HEK293 (cell line): Measurements from ENCODE around the gene TRIM7.

Experiments
- CTCF ChIP-seq: fragments of 450-650 bp; formaldehyde crosslinking; IDR thresholded peaks from 2 replicates; pipeline ENCODE4 v1.5.1; 2016; ENCODE audit warnings: missing biosample characterization, missing genetic modification characterization
- HIC1 ChIP-seq: fragments of 450-650 bp; formaldehyde crosslinking; IDR thresholded peaks from 2 replicates; pipeline ENCODE4 v1.5.1; 2016; ENCODE audit warnings: missing biosample characterization, missing genetic modification characterization
- KLF10 ChIP-seq: fragments of 450-650 bp; IDR thresholded peaks from 2 replicates; pipeline ENCODE4 v1.5.1; 2018; ENCODE audit warnings: missing biosample characterization, mild to moderate bottlenecking, missing genetic modification characterization
- KLF7 ChIP-seq: fragments of 450-650 bp; formaldehyde crosslinking; IDR thresholded peaks from 2 replicates; pipeline ENCODE4 v1.5.1; 2016; ENCODE audit warnings: missing biosample characterization, missing genetic modification characterization, borderline replicate concordance
- PATZ1 ChIP-seq: fragments of 450-650 bp; formaldehyde crosslinking; IDR thresholded peaks from 2 replicates; pipeline ENCODE4 v1.5.1; 2016; ENCODE audit warnings: missing biosample characterization, missing genetic modification characterization
- PRDM1 ChIP-seq: fragments of 450-650 bp; formaldehyde crosslinking; IDR thresholded peaks from 2 replicates; pipeline ENCODE4; 2016; ENCODE audit warnings: missing biosample characterization, missing genetic modification characterization
- PRDM4 ChIP-seq: fragments of 450-650 bp; formaldehyde crosslinking; IDR thresholded peaks from 2 replicates; pipeline ENCODE4 v1.5.1; 2017; ENCODE audit warnings: missing biosample characterization, missing genetic modification characterization
- REPIN1 ChIP-seq: fragments of 450-650 bp; formaldehyde crosslinking; IDR thresholded peaks from 2 replicates; pipeline ENCODE4 v1.5.1; 2017; ENCODE audit warnings: missing biosample characterization, missing genetic modification characterization, low read depth
- SALL2 ChIP-seq: fragments of 450-650 bp; formaldehyde crosslinking; IDR thresholded peaks from 2 replicates; pipeline ENCODE4 v1.5.0; 2017; ENCODE audit warnings: missing biosample characterization, mild to moderate bottlenecking, missing genetic modification characterization, borderline replicate concordance
- ZBTB20 ChIP-seq: fragments of 450-650 bp; formaldehyde crosslinking; IDR thresholded peaks from 2 replicates; pipeline ENCODE4 v1.5.1; 2016; ENCODE audit warnings: missing biosample characterization, missing genetic modification characterization
- ZBTB8A ChIP-seq: fragments of 450-650 bp; formaldehyde crosslinking; IDR thresholded peaks from 2 replicates; pipeline ENCODE4 v1.5.1; 2016; ENCODE audit warnings: missing biosample characterization, missing genetic modification characterization
- ZEB2 ChIP-seq: fragments of 450-650 bp; formaldehyde crosslinking; IDR thresholded peaks from 2 replicates; pipeline ENCODE4 v1.5.1; 2016; ENCODE audit warnings: missing biosample characterization, missing genetic modification characterization
- ZFP37 ChIP-seq: fragments of 450-650 bp; formaldehyde crosslinking; IDR thresholded peaks from 2 replicates; pipeline ENCODE4 v1.5.1; 2016; ENCODE audit warnings: missing biosample characterization, missing genetic modification characterization
- ZFP41 ChIP-seq: fragments of 450-650 bp; formaldehyde crosslinking; IDR thresholded peaks from 2 replicates; pipeline ENCODE4 v1.5.1; 2016; ENCODE audit warnings: missing biosample characterization, missing genetic modification characterization, borderline replicate concordance
- ZFP69B ChIP-seq: fragments of 450-650 bp; formaldehyde crosslinking; IDR thresholded peaks from 2 replicates; pipeline ENCODE4 v1.5.1; 2016; ENCODE audit warnings: missing biosample characterization, missing genetic modification characterization
- ZNF155 ChIP-seq: fragments of 450-650 bp; formaldehyde crosslinking; IDR thresholded peaks from 2 replicates; pipeline ENCODE4 v1.5.1; 2016; ENCODE audit warnings: missing biosample characterization, missing genetic modification characterization
- ZNF174 ChIP-seq: fragments of 450-650 bp; formaldehyde crosslinking; IDR thresholded peaks from 2 replicates; pipeline ENCODE4 v1.5.0; 2017; ENCODE audit warnings: missing biosample characterization, mild to moderate bottlenecking, missing genetic modification characterization
- ZNF18 ChIP-seq: fragments of 450-650 bp; formaldehyde crosslinking; IDR thresholded peaks from 2 replicates; pipeline ENCODE4 v1.5.1; 2016; ENCODE audit warnings: missing biosample characterization, missing genetic modification characterization
- ZNF19 ChIP-seq: fragments of 450-650 bp; formaldehyde crosslinking; IDR thresholded peaks from 2 replicates; pipeline ENCODE4; 2016; ENCODE audit warnings: missing biosample characterization, missing genetic modification characterization, low read depth
- ZNF248 ChIP-seq: fragments of 450-650 bp; formaldehyde crosslinking; IDR thresholded peaks from 2 replicates; pipeline ENCODE4 v1.5.1; 2017; ENCODE audit warnings: missing biosample characterization, missing genetic modification characterization
- ZNF324 ChIP-seq: fragments of 450-650 bp; formaldehyde crosslinking; IDR thresholded peaks from 2 replicates; pipeline ENCODE4 v1.5.1; 2016; ENCODE audit warnings: missing biosample characterization, missing genetic modification characterization
- ZNF362 ChIP-seq: fragments of 450-650 bp; formaldehyde crosslinking; IDR thresholded peaks from 2 replicates; pipeline ENCODE4 v1.5.1; 2016; ENCODE audit warnings: missing biosample characterization, missing genetic modification characterization
- ZNF391 ChIP-seq: fragments of 450-650 bp; formaldehyde crosslinking; IDR thresholded peaks from 2 replicates; pipeline ENCODE4 v1.5.1; 2016; ENCODE audit warnings: low read depth, missing biosample characterization, missing genetic modification characterization, borderline replicate concordance
- ZNF514 ChIP-seq: fragments of 450-650 bp; formaldehyde crosslinking; IDR thresholded peaks from 2 replicates; pipeline ENCODE4 v1.5.1; 2016; ENCODE audit warnings: missing biosample characterization, missing genetic modification characterization
- ZNF548 ChIP-seq: fragments of 450-650 bp; formaldehyde crosslinking; IDR thresholded peaks from 2 replicates; pipeline ENCODE4 v1.5.1; 2016; ENCODE audit warnings: missing biosample characterization, missing genetic modification characterization
- ZNF561 ChIP-seq: fragments of 450-650 bp; IDR thresholded peaks from 2 replicates; pipeline ENCODE4 v1.5.1; 2018; ENCODE audit warnings: missing biosample characterization, missing genetic modification characterization, borderline replicate concordance
- ZNF677 ChIP-seq: fragments of 450-650 bp; IDR thresholded peaks from 2 replicates; pipeline ENCODE4 v1.5.0; 2018; ENCODE audit warnings: missing biosample characterization, mild to moderate bottlenecking, missing genetic modification characterization, moderate library complexity
- ZNF747 ChIP-seq: fragments of 450-650 bp; formaldehyde crosslinking; IDR thresholded peaks from 2 replicates; pipeline ENCODE4 v1.5.1; 2016; ENCODE audit warnings: missing biosample characterization, missing genetic modification characterization
- ZXDB ChIP-seq: fragments of 450-650 bp; formaldehyde crosslinking; IDR thresholded peaks from 2 replicates; pipeline ENCODE4 v1.5.1; 2016; ENCODE audit warnings: missing biosample characterization, missing genetic modification characterization

The TRIM7 gene

GRCh38 chr5:181217111-181217802 lies 12.3 kb upstream of the TRIM7 start (continued):
- no peak for TF ChIP-seq PATZ1 (tag by site-specific recombination)
- peak; percentile 85 for TF ChIP-seq ZBTB8A
- TF ChIP-seq PRDM1 (tag by site-specific recombination) = peak; percentile 72
- no peak for TF ChIP-seq ZNF548 (tag by site-specific recombination)
- TF ChIP-seq ZNF18 (tag by site-specific recombination) = no peak
- TF ChIP-seq KLF10 (tag by site-specific recombination) = no peak; the same call in 1 of the 2 replicates
- TF ChIP-seq ZNF677 (tag by site-specific recombination) = no peak
- TF ChIP-seq ZNF248 (tag by site-specific recombination) = no peak
- no peak for TF ChIP-seq ZNF155
- TF ChIP-seq ZFP37 (tag by site-specific recombination) = 0 out of 2 replicates have a peak, but pooled peaks have one; percentile 44
- no peak for TF ChIP-seq ZNF362 (tag by site-specific recombination)
- TF ChIP-seq ZNF747 (tag by site-specific recombination) = no peak
- TF ChIP-seq ZNF391 (tag by site-specific recombination) = no peak
- no peak for TF ChIP-seq REPIN1 (tag by site-specific recombination)
- no peak for TF ChIP-seq ZNF174
- peak; percentile 27; the same call in 1 of the 2 replicates for TF ChIP-seq HIC1
- TF ChIP-seq ZNF19 (tag by site-specific recombination) = no peak
- TF ChIP-seq PRDM4 = 0 out of 2 replicates have a peak, but pooled peaks have one; percentile 23
- no peak for TF ChIP-seq ZNF324 (tag by site-specific recombination)
- TF ChIP-seq ZFP69B = no peak
- TF ChIP-seq ZBTB20 (tag by site-specific recombination) = peak; percentile 67; the same call in 1 of the 2 replicates
- no peak for TF ChIP-seq ZNF561 (tag by site-specific recombination)
- no peak for TF ChIP-seq SALL2
- TF ChIP-seq ZNF514 (tag by site-specific recombination) = no peak
- TF ChIP-seq KLF7 = peak; percentile 14; the same call in 1 of the 2 replicates
- no peak for TF ChIP-seq ZEB2 (tag by site-specific recombination)
- no peak for TF ChIP-seq ZFP41 (tag by site-specific recombination)
- peak; percentile 88 for TF ChIP-seq CTCF
- 0 out of 2 replicates have a peak, but pooled peaks have one; percentile 40 for TF ChIP-seq ZXDB (tag by site-specific recombination)
